Stimulated activated naive CD4-positive, alpha-beta T cell treated with Interleukin-2 at 50 U/mL for 16 hours (primary cell): Measurements from ENCODE around the gene FXN.

Experiments used
- DNase-seq: peaks from one replicate; lab custom pipeline; 2025; lab: John Stamatoyannopoulos, UW

FXN gene

DNA sequence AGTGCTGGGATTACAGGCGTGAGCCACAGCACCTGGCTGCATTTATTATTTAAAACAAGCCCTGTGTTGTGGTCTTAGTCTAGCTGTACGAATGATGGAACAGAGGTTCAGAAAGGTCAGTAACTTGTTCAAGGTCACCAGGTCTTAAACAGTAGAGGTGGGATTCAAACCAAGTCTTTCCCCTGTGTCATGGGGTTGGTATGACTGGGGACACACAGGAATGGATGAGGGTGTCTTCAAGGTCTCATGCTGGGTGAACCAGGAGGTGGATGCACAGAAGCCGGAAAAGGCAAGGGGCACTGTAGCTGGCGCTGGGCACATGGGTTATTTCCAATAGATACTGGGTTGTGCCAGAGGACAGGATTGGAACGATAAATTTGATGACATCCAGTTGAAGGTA is 106.3 kb downstream of the FXN start:
- no peak for DNase-seq

DNA sequence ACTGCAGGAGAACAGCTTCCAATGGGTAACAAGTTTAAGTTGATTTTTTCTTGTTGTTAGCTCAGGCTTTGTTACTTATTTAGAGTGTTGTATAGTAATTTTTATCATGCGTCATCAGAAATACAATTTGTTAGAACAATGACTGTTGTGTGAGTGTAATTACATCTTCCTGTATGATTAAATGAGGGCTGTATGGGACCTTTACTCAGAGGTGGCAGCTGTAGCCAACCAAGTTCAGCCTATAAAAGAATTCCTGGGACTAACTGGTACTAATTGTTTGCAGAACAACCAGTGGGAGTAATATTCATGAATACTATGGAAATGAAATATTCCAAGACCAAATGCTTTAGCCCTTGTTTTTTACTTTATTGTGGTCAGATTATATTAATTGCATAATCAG is 107.7 kb downstream of the FXN start:
- no peak for DNase-seq

DNA sequence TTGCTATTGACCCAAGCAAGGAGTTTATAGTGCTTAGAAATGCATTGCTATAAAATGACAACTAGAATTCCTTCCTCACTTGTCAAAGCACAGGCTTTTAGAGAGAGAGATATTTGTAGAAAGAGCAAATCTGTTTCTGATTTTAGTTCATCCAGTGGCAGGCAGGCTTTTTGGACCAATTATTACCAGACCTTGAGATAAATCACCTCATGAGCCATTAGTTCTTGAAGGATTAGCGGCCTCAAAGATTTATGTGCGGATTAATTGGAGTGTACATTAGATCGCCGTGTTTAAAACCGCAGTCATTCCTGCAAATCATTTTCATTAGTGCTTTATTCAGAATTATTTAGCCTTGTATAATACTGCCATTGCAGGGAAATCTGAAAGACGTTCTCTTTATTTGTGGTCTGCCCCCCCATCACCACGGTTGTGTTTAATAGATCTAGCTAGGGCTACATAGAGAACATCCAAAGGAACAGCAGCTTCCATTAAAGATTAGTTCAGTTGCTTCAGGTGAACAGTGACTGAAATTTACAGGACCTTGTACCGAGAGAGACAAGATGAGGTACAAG is 109.7 kb downstream of the FXN start:
- DNase-seq, result no peak

DNA sequence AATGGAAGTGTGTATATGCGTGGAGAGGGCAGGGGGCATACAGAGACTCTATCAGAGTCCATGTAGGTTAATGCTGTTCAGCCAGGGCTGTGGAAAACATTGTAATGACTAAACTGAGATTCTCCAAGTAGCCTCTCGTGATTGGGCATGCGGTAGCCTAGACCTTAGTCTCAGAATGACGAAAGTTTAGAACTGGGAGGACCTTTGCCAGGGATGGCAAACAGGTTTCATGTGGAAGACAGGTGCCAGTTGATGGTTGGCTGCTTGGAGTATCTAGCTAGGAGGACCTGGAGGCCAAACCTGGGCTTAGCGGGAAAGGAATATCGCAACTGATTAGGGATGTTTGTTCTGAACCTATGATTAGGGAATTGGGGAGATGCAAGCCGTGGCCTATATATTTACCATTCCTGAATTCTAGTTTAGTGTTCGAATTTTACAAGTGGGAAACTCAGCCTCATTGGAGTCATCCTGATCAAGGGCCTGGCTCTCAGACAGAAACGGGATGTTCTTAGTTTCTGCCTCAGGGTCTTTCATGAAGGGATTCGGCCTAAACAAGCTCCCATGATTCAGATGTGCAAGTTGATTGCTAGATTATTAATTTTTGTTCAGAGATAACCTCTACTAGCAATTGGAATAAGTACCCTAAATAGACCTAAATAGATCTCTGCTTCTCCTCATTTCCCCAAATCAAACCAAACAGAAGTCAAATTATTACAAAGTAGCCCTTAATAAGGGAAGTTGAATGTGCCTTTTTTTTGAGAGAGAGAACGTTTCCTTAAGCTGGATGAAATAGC is 111.7 kb downstream of the FXN start:
- no peak for DNase-seq

DNA sequence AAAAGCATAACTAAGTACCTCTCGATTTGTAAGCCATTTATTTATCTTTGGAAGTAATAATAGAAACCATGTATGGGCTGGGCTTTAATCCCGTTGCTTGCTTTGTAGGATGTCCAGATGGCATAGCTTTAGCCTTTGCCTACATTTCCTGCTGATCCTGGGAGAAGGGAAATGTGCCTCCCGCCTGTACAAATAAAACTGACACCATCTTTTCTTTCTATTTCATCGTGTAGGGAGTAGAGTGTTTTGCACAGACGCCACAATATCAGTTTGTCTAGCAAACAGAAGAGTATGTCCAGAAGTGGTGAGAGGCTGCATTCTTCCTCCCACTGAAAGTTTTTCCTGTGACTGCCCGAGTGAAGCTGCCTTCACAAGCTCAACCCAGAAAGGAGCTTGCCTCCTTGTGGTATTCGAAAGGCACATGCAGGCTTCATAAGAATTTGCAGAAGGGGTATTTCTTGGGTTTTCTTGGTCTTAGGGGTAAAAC is 113.8 kb downstream of the FXN start:
- DNase-seq, result no peak
